ENCODE results near the gene HEMK1. TPM values are rescaled to one million over a fixed set of nuclear protein-coding genes. Genes with fewer than 3 reads are reported as not detected.

HEMK1 gene
- total RNA-seq, 1 donor from 2014 or later = 29.3 TPM

- no peak for DNase-seq (ENCODE audit: low spot score)
These were observed 67.7 kb downstream of the HEMK1 start for GRCh38 chr3:50637011-50637410.

DNA sequence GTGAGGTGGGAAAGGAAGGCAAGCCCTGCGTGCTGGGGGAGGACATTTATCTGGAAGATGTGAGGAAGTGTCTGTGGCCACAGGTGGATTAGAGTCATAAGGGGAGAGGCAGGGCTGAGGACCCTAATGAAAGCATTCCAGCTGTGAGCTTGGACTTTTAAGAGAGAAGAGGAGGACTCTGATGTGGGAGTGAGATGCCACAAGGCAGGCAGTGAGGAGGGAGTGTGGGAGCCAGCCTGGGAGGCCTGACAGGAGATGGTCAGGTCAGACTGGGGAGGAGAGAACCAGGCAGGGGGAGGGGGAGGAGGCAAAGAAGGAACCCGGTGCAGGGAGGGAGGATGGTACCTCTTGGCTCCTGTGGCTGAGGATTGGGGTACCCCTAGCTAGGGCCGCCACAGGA lies 68.6 kb downstream of the HEMK1 start:
- DNase-seq (ENCODE audit: low spot score) = no peak

- DNase-seq (ENCODE audit: low spot score) = no peak
These were observed 69.8 kb downstream of the HEMK1 start for GRCh38 chr3:50639055-50639494.

DNA sequence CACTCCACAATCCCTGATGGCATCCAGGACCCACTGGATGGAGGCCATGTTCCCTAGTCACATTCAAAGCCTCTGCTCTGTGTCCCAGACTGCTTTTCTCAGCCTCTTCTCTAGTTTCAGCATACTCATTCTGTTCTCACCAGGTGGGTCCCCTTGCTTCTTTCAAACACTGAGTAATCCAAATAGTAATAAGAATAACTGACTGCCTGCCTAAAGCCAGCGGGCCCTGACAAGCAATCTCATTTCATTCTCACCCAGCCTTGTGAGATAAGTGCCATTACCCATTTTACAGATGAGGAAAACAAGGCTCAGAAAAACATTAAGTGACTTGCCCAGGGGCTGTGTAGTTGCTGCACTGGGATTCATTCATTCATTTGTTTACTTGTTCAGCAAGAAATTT lies 73.1 kb downstream of the HEMK1 start:
- no peak for DNase-seq (ENCODE audit: low spot score)

GRCh38 chr3:50644561-50644960 lies 75.2 kb downstream of the HEMK1 start:
- no peak for DNase-seq (ENCODE audit: low spot score)

GRCh38 chr3:50645378-50645777 lies 76.1 kb downstream of the HEMK1 start:
- DNase-seq (ENCODE audit: low spot score) = no peak

Other genes starting within 250 kb of the HEMK1 start
- 84.6 TPM for gene HYAL2, start 246.8 kb upstream of the HEMK1 start, total RNA-seq
- 42.5 TPM for gene TUSC2, start 241.3 kb upstream of the HEMK1 start, total RNA-seq
- gene RASSF1, start 228.7 kb upstream of the HEMK1 start, total RNA-seq = 27.5 TPM
- 2.2 TPM for gene ZMYND10, start 223.8 kb upstream of the HEMK1 start, total RNA-seq
- gene NPRL2, start 218.7 kb upstream of the HEMK1 start, total RNA-seq = 26.7 TPM
- 35.4 TPM for gene CYB561D2, start 218.7 kb upstream of the HEMK1 start, total RNA-seq
- 57.5 TPM for gene TMEM115, start 210.0 kb upstream of the HEMK1 start, total RNA-seq
- 1.8 TPM for gene CACNA2D2, start 65.9 kb upstream of the HEMK1 start, total RNA-seq
- 12.3 TPM for gene C3orf18, start 1.8 kb upstream of the HEMK1 start, total RNA-seq
- 6.2 TPM for gene CISH, start 42.3 kb downstream of the HEMK1 start, total RNA-seq
- gene MAPKAPK3, start 47.6 kb downstream of the HEMK1 start, total RNA-seq = 27.4 TPM
- 1.3 TPM for gene DOCK3, start 105.4 kb downstream of the HEMK1 start, total RNA-seq